Forelimb muscle (tissue), 1 donor: ENCODE measurements around the gene PPP2R2C. TPM values are rescaled to one million over a fixed set of nuclear protein-coding genes. Genes with fewer than 3 reads are reported as not detected.

Experiments used
- DNase-seq: peaks from one replicate; pipeline ENCODE4 v3.0.0-alpha.2; 2013; ENCODE audit warnings: low read depth
- polyA plus RNA-seq: library from polyadenylated mRNA; unstranded; fragments of 120-200 nt; gene quantifications from one replicate; pipeline ENCODE4 v1.2.1, GENCODE V29; 2013; ENCODE audit not compliant: insufficient read length

Gene PPP2R2C
- polyA plus RNA-seq, 1 donor = 0.13 TPM

- no peak for DNase-seq
Measured at GRCh38 chr4:6426571-6427438, 45.6 kb downstream of the PPP2R2C start.

- no peak for DNase-seq
Measured at GRCh38 chr4:6425911-6426310, 46.5 kb downstream of the PPP2R2C start.

DNA sequence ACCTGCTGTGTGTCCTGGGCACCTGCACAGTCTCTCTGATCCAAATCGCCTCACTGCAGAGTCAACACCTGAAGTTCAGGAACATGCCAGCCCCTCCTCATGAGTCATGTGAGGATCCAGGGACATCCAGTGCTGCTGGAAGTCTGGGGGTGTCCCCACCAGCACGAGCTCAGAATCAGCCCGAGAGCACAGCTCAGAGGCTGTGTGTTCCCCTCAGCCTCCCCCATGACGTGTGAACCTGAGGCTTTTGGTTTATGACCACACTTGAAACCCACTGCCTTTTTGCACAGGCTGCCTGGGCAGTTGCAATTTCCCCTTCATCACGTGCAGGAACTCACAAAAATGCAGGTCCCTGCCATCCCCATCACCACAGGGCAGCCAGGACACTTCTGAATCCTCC lies 47.1 kb downstream of the PPP2R2C start:
- no peak for DNase-seq

DNA sequence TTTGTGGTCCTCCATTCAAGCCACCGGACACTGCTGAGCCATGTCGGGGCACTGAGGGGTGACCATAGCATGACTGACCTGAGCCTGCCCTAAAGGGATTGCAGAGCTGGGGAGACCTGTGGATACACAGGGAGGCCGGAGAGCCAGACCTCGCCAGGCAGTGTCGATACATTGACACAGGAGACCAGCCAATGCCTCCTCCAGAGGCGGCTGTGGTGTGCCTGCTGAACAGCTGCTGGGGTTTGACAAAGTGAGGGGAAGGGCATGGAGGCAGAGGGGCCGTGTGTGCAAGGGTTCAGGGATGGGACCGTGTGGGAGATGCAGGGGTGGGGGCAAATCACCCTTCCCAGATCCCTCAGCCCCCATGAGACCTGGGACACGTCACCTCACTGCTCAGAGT lies 48.0 kb downstream of the PPP2R2C start:
- DNase-seq = no peak

DNA sequence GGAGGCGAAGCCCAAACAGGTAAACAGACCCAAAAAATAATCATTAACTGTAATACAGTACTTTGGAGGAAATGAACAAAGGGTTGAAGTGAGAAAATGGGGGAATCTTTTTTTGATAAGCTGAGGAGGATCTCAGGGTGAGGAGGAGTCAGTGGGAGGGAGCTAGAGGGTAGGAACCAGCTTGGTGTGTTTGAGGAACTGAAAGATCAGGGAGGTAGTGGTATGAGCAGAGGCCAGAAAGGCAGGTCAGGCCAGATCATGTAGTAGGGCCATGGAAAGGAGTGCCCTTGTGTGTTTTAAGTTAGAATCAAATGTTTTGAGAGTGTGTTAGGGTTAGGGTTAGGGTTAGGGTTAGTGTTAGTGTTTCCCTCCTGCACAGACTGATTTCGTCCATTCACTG lies 48.8 kb downstream of the PPP2R2C start:
- no peak for DNase-seq

- no peak for DNase-seq
Measured at GRCh38 chr4:6422866-6423265, 49.5 kb downstream of the PPP2R2C start.

GRCh38 chr4:6422105-6422504 lies 50.3 kb downstream of the PPP2R2C start:
- no peak for DNase-seq

GRCh38 chr4:6421397-6421796 lies 51.0 kb downstream of the PPP2R2C start:
- DNase-seq = no peak

GRCh38 chr4:6420972-6421371 lies 51.4 kb downstream of the PPP2R2C start:
- no peak for DNase-seq

DNA sequence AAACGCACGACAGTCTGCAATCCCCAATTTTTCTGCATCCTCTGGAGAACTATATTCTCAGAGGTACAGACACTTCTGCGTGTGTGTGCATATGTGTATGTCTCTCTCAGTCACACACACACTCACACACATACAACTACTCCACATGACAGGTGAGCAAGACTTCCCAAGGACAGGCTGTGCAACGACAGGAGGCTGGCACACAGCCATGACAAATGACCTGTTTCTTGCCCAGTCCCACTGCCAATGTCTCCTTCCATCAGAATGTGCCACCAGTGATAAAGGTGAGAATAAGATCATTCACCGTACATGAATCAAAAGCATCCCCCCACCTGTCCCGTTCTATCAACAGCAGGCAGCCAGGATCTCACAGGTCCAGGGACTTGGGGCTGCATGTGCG lies 52.4 kb downstream of the PPP2R2C start:
- no peak for DNase-seq

DNA sequence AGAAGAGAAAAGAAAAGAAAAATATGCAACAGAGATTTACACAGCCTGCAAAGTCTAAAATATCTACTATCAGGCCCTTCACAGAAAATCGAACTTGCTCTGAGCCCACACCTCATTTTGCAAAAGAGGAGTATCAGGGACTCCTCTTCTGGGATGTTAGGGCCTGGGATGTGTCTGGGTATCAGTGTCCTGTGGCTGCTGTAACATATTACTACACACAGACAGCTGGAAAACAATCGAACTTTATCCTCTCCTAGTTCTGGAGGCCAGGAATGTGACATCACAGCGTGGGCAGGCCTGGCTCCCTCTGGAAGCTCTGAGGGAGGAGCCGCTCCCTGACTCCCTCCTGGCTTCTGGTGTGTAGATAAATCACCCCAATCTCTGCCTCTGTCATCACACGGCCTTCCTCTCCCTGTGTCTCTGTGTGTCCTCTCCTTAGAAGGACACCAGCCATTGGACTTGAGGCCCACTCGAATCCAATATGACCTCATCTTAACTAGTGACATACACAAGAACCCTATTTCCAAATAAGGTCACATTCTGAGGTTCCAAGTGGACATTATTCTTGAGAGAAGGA lies 52.9 kb downstream of the PPP2R2C start:
- DNase-seq = no peak

DNA sequence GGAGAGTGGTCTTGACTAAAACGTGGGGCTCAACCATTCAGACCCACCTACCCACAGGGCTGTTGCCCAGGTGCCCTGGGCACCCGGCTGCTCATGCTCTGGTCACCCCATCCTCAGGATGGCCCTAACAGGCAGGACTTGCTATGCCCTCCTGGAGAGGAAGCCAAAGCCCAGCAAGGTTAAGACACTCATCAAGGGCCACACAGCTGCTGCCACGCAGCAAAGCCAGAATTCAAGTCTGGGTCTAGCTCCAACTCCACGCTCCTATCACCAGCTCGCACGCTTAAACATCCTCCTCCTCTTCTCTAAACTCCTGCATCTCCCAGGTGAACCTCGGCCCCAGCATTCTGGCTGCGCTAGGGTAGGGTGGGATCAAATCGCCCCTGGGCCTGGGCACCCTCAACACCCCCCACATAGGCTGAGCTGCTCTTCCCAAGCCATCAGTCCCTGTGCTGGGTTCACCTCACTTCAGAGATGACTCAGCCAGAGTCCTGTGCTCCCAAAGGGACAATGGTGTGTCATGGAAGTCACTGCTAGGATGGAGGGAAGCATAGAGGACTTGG lies 54.1 kb downstream of the PPP2R2C start:
- no peak for DNase-seq

DNA sequence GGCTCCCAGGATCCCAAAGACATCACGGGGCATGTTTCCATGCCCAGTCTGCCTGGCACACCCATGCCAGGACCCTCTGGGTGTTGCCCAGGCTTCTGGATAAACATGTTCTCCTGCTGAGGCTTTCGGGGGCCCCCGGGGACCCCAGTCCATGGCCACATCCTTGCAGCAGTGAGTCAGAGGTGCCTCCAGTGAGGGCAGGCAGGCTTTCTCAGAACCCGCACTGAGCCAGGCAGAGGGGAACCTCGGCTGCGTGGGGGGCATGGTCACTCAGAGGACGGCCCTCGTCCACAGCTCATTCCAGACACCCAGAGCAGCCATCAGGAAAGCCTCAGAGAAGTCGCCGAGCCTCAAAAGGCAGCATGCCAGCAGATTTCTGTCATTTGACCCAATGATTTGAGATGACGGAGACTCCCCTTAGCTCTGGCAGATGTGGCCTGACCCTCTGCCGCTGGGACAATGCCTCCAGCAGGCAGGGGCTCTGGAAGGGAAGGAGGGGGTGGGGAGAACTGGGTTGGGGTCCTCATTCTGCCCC lies 54.8 kb downstream of the PPP2R2C start:
- no peak for DNase-seq

- no peak for DNase-seq
Measured at GRCh38 chr4:6416518-6417286, 55.7 kb downstream of the PPP2R2C start.

DNA sequence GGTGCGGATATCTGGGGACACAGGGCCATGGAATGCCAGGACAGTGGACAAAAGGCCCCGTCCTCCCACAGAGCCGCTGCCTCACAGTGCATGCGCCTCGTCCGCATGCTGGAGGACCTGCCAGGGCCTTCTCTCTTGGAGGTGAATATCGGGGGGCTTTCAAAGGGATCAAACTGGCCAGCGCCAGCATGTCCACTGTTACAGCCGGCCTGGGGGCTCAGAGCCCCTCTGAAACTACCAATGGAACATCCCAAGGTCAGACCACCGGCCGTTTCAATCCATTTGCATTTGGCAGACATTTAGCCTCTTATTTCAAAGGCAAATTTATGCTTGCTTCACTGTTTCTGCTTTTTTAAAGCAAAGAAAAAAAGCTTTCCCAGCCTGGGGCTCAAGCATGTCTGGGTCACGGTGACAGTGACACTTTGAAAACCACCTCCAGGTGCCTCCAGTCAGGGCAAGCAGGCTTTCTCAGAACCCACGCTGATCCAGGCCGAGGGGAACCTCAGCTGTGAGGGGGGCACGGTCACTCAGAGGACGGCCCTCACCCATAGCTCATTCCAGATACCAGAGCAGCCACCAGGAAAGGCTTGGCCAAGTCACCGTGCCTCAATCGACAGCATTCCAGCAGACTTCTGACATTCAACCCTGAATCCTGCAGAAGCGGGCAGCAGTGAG lies 57.2 kb downstream of the PPP2R2C start:
- no peak for DNase-seq

DNA sequence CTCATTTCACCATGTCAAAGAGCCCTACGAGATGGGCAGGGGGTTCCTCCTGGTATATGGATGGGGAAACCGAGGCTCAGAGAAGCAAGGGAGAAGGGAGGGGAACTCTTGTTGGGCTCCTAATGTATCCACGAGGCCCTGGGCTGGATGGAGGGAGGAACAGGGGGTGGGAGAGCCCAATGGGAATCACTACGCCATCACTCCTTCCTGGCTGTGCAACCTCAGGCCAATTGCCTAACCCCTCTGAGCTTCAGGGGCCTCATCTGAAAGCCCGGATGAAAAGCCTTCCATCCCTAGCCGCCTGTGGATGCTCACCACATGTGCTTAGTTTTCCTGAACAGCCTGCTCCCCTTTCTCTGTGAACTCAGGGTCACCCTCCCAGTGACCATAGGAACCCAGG lies 57.8 kb downstream of the PPP2R2C start:
- no peak for DNase-seq

DNA sequence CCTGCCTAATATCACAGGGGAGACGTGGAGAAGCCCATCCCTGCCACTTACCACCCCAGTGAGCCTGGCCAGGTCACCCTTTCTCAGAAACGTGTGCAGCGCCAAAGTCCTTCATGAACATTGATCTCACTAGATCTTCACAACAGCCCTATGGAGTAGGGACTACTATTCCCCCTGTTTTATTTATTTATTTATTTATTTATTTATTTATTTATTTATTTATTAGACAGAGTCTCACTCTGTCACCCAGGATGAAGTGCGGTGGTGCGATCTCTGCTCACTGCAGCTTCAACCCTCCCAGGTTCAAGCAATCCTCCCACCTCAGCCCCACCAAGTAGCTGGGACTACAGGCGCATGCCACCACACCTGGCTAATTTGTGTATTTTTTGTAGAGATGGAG lies 61.8 kb downstream of the PPP2R2C start:
- DNase-seq = no peak

DNA sequence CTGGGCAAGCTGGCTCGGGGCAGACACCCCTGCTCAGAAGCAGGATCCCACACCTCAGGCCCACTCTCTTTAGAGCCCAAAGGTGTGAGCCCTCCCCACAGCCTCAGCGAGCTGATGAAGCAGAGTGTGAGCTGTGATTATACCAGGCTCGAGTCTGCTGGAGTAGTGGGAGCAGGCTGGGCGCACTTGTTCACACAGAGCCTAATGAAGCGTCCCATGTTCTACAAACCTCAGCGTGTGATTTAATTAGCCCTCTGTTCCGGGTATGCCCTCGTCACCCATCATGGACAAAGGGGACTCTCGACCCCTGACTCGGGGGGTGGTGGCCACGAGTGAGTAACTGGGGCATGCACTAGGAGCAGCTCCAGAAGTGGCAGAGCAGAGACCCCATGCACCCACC lies 62.3 kb downstream of the PPP2R2C start:
- DNase-seq = no peak

GRCh38 chr4:6409381-6409780 lies 63.0 kb downstream of the PPP2R2C start:
- no peak for DNase-seq

- no peak for DNase-seq
Measured at GRCh38 chr4:6408263-6408662, 64.2 kb downstream of the PPP2R2C start.

DNA sequence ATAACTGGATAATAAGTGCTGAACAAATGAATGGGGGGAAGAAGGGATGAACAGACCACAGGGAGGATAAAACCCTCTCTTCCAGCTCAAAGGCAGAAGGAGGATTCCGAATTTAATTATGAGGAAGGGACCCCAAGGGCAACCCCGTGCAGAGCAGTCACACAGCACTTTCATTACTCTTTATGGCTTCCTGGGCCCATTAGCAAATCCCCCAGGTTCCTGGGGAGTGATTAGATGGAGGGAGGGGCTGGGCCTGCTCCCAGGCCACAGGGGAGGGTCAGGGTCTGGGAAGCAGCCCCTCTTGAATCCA lies 67.1 kb downstream of the PPP2R2C start:
- no peak for DNase-seq
